ENCODE data around the gene PPM1E.

The PPM1E gene

DNA sequence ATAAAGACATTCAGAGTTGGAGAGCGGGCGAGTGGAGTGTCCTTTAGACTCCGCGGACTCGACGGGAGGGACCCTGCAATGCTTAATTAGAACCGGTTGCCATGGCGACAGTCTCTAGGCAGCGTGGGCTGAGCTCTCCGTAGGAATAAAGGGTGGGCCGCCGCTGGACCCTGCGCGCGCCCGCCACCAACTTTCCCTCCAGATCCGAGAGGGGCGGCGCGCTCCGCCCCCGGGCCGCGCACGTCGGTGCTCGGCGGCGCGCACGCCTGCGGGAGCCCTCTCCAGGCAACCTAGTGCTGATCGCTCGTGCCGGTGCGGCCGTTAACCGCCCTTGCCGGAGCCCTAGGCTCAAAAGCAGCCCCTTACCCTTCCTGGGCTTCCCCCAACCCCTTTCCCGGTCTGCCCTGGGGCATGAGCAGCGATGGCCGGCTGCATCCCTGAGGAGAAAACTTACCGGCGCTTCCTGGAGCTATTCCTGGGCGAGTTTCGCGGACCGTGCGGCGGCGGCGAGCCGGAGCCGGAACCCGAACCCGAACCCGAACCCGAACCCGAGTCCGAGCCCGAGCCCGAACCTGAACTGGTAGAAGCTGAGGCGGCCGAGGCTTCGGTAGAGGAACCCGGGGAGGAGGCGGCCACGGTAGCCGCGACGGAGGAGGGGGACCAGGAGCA, at the start of gene PPM1E:
Gene PPM1E (plus strand): TSS at position 278 of the 669 bp plus-strand sequence.
- H3K27me3 ChIP-seq (ENCODE audit: insufficient read depth, low read depth, severe bottlenecking), result no peaks in the 10 kb centered on the region
- TF ChIP-seq, protein P1, sequence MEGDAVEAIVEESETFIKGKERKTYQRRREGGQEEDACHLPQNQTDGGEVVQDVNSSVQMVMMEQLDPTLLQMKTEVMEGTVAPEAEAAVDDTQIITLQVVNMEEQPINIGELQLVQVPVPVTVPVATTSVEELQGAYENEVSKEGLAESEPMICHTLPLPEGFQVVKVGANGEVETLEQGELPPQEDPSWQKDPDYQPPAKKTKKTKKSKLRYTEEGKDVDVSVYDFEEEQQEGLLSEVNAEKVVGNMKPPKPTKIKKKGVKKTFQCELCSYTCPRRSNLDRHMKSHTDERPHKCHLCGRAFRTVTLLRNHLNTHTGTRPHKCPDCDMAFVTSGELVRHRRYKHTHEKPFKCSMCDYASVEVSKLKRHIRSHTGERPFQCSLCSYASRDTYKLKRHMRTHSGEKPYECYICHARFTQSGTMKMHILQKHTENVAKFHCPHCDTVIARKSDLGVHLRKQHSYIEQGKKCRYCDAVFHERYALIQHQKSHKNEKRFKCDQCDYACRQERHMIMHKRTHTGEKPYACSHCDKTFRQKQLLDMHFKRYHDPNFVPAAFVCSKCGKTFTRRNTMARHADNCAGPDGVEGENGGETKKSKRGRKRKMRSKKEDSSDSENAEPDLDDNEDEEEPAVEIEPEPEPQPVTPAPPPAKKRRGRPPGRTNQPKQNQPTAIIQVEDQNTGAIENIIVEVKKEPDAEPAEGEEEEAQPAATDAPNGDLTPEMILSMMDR (IDR thresholded peaks at IDR 0.05; ENCODE audit: low read depth, low read length), result no peak
- H3K36me3 ChIP-seq, result peaks cover 12% of the 10 kb centered on the region
- peak within 1 kb of the TSS; percentile 82 for H3K27ac ChIP-seq
- H3K4me3 ChIP-seq (ENCODE audit: low read depth, low read length), result peak within 1 kb of the TSS; percentile 74
- peak; percentile 93 for DNase-seq
- H3K9me3 ChIP-seq (ENCODE audit: severe bottlenecking), result no peaks in the 10 kb centered on the region

GRCh38 chr17:58706351-58707140, 49.1 kb upstream of the PPM1E start:
- Histone ChIP-seq H3K36me3 (peaks cover 79% of the 10 kb centered on the region), H3K9me3 (ENCODE audit: severe bottlenecking) (peaks cover 3% of the 10 kb centered on the region), H3K4me3 (ENCODE audit: low read depth, low read length) (no peak overlapping the region), H3K27me3 (ENCODE audit: insufficient read depth, low read depth, severe bottlenecking) (no peaks in the 10 kb centered on the region), H3K27ac (no peak overlapping the region)
- no peak for DNase-seq
- TF ChIP-seq, protein P1 (IDR thresholded peaks at IDR 0.05; ENCODE audit: low read depth, low read length), result no peak

DNA sequence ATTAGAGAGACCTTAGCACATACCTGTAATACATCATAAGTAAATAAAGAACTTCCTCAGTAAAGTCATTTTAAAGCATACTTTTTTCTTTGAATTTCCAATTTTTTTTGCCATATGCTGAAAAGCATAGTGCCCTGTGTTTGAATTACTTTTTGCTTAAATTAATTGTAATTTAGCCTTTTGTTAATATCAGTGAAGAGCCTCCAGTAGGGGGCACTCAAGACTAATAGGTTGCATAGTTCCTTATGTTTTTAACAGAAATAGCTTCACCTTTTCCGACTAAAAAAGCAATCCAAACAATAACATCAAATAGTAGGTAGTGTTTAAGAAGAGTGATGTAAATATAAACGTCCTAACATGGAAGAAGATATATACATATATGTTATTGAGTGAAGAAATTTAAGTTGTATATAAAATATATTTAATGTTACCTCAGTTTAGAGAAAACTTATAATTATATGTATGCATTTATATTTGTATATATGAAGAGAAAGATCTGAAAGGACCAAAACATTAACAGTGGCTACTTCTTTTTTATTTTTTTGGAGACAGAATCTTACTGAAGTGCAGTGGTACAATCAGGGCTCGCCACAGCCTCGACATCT, 44.6 kb upstream of the PPM1E start:
- Histone ChIP-seq H3K36me3 (peaks cover 78% of the 10 kb centered on the region), H3K9me3 (ENCODE audit: severe bottlenecking) (peaks cover under 1% of the 10 kb centered on the region), H3K27ac (no peak overlapping the region), H3K27me3 (ENCODE audit: insufficient read depth, low read depth, severe bottlenecking) (no peaks in the 10 kb centered on the region), H3K4me3 (ENCODE audit: low read depth, low read length) (no peak overlapping the region)
- peak; percentile 48 for DNase-seq
- TF ChIP-seq, protein P1 (IDR thresholded peaks at IDR 0.05; ENCODE audit: low read depth, low read length), result peak; percentile 44

DNA sequence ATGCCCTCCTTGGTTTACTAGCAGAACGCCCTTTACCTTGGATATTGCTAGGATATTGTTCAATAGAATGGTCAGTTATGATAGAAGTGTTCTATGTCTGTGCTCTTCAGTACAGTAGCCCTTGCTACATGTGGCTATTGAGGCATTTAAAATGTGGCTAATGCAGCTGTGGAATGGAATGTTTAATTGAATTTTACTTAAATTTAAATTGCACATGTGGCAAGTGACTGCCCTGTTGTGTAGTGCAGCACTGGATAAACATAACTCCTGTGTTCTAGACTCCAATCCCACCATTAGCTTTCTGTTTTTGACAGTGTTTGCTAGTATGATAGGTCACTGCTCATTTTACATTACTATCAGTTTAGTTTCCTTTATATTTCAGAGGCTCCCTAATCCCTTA, 33.4 kb upstream of the PPM1E start:
- no peak for DNase-seq
- H3K9me3 ChIP-seq (ENCODE audit: severe bottlenecking), result no peaks in the 10 kb centered on the region
- H3K27ac ChIP-seq, result no peak overlapping the region
- no peak overlapping the region for H3K4me3 ChIP-seq (ENCODE audit: low read depth, low read length)
- TF ChIP-seq, protein P1 (IDR thresholded peaks at IDR 0.05; ENCODE audit: low read depth, low read length), result no peak
- H3K27me3 ChIP-seq (ENCODE audit: insufficient read depth, low read depth, severe bottlenecking), result no peaks in the 10 kb centered on the region
- H3K36me3 ChIP-seq, result peaks cover 73% of the 10 kb centered on the region

DNA sequence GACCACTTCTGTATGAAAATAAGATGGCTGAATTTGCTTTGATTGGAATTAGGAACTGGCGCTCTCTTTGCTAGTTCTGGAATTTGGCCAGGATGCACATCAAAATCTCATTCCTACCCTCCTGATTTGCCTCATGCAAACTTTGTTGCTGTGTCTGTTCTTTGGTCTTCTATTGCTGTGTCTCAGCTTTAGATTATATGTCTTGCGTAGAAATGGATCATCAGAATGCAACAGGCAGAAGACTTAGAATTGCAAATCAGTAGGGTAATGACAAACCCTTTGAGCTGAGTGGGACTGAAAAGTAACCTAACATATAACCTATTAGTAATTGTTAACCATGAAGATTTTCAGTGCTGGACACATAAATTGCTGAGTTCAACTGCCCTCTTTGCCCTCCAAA, 33.0 kb upstream of the PPM1E start:
- Histone ChIP-seq H3K27me3 (ENCODE audit: insufficient read depth, low read depth, severe bottlenecking) (no peaks in the 10 kb centered on the region), H3K27ac (no peak overlapping the region), H3K4me3 (ENCODE audit: low read depth, low read length) (no peak overlapping the region), H3K36me3 (peaks cover 69% of the 10 kb centered on the region), H3K9me3 (ENCODE audit: severe bottlenecking) (no peaks in the 10 kb centered on the region)
- TF ChIP-seq, protein P1 (IDR thresholded peaks at IDR 0.05; ENCODE audit: low read depth, low read length), result no peak
- DNase-seq, result no peak
